GM23338 (cell line): ENCODE measurements around the gene MRPL48.

Source experiments
- CREB1 ChIP-seq: fragments of 250-450 bp; sonication (Bioruptor Pico); IDR thresholded peaks from 2 replicates; pipeline ENCODE4 v1.5.0; 2020; ENCODE audit warnings: low read depth, mild to moderate bottlenecking, moderate library complexity
- CTCF ChIP-seq, 2 experiments: fragments of 200-600 bp in 1 of 2; sonication (generic) in 1 of 2; conservative IDR thresholded peaks; 2 replicates each; pipeline versions ENCODE4 v1.5.1 to v1.6.1; 2016 to 2017; ENCODE audit warnings: antibody characterized with exemption in 2 of 2, low read depth in 2 of 2, mild to moderate bottlenecking in 2 of 2, moderate library complexity in 1 of 2
- ETS1 ChIP-seq: IDR thresholded peaks from 2 replicates; pipeline ENCODE4 v1.6.1; 2016; ENCODE audit warnings: antibody characterized with exemption
- EZH2 ChIP-seq: fragments of 200-600 bp; sonication (generic); IDR thresholded peaks from one replicate; pipeline ENCODE4 v1.8.0; 2017; ENCODE audit warnings: antibody characterized with exemption, mild to moderate bottlenecking, low read depth; ENCODE audit not compliant: unreplicated experiment
- EZH2phosphoT487 ChIP-seq: fragments of 200-600 bp; sonication (generic); IDR thresholded peaks from one replicate; pipeline ENCODE4 v1.8.1; 2018; ENCODE audit warnings: antibody characterized with exemption; ENCODE audit not compliant: unreplicated experiment
- JUNB ChIP-seq: IDR thresholded peaks from one replicate; pipeline ENCODE4 v1.6.1; 2016; ENCODE audit warnings: antibody characterized with exemption; ENCODE audit not compliant: unreplicated experiment
- NANOG ChIP-seq: IDR thresholded peaks from 2 replicates; pipeline ENCODE4 v1.6.1; 2016; ENCODE audit warnings: antibody characterized with exemption, borderline replicate concordance
- POLR2AphosphoS5 ChIP-seq: IDR thresholded peaks from 2 replicates; pipeline ENCODE4 v1.6.1; 2016; ENCODE audit warnings: antibody characterized with exemption, low read depth
- REST ChIP-seq: IDR thresholded peaks from one replicate; pipeline ENCODE4 v1.6.1; 2018; ENCODE audit warnings: antibody characterized with exemption; ENCODE audit not compliant: unreplicated experiment
- ZNF331 ChIP-seq: fragments of 250-450 bp; sonication (Bioruptor Pico); IDR thresholded peaks from 2 replicates; pipeline ENCODE4 v1.5.0; 2020; ENCODE audit warnings: low read depth, mild to moderate bottlenecking, moderate library complexity

GRCh38 chr11:73753938-73754337 is 33.7 kb upstream of the MRPL48 start:
- TF ChIP-seq EZH2 = no peak
- no peak for TF ChIP-seq POLR2AphosphoS5
- TF ChIP-seq CTCF (conservative IDR thresholded peaks at IDR 0.05; ENCODE audit: low read depth in 2 of 2) = no peak
- no peak for TF ChIP-seq CREB1 (CRISPR knock-in tag)
- TF ChIP-seq EZH2phosphoT487 = no peak
- no peak for TF ChIP-seq REST
- no peak for TF ChIP-seq JUNB
- no peak for TF ChIP-seq ETS1
- TF ChIP-seq NANOG = no peak
- TF ChIP-seq ZNF331 (CRISPR knock-in tag) = no peak
